DOHH2 (cell line): ENCODE results near the gene RBM4B.
"Not testable (repeated sequence)": the region's sequence is repeated elsewhere in the genome, so short reads cannot be mapped to it uniquely, and the experiment has no call there.

Experiments used
- H3F3A ChIP-seq: fragments of 200-600 bp; sonication (generic), shearing (Covaris generic); 2 replicates; pipeline ENCODE4 v1.6.0; 2016; ENCODE audit warnings: antibody characterized with exemption, mild to moderate bottlenecking; ENCODE audit not compliant: control insufficient read depth, insufficient read depth
- H3K27ac ChIP-seq: fragments of 200-600 bp; sonication (generic); 2 replicates; pipeline ENCODE4 v1.5.1; 2014; ENCODE audit warnings: low read depth, mild to moderate bottlenecking, low read length, moderate library complexity
- H3K27me3 ChIP-seq: fragments of 200-600 bp; sonication (generic); 2 replicates; pipeline ENCODE4 v1.6.1; 2014; ENCODE audit warnings: mild to moderate bottlenecking, low read length, mixed read lengths; ENCODE audit not compliant: control insufficient read depth
- H3K36me3 ChIP-seq: fragments of 200-600 bp; sonication (generic); 2 replicates; pipeline ENCODE4 v1.6.1; 2014; ENCODE audit warnings: mild to moderate bottlenecking, low read length, moderate library complexity, mixed read lengths; ENCODE audit not compliant: control insufficient read depth
- H3K4me1 ChIP-seq: fragments of 200-600 bp; sonication (generic); 2 replicates; pipeline ENCODE4 v1.6.1; 2014; ENCODE audit warnings: mild to moderate bottlenecking, low read length, mixed read lengths; ENCODE audit not compliant: control insufficient read depth
- H3K4me2 ChIP-seq: fragments of 200-600 bp; sonication (generic); 2 replicates; pipeline ENCODE4 v1.6.0; 2014; ENCODE audit warnings: mild to moderate bottlenecking, low read length, moderate library complexity
- H3K4me3 ChIP-seq: fragments of 200-600 bp; sonication (generic); 2 replicates; pipeline ENCODE4 v1.5.1; 2014; ENCODE audit warnings: mild to moderate bottlenecking, low read length, mixed read lengths
- H3K79me2 ChIP-seq: fragments of 200-600 bp; sonication (generic); 2 replicates; pipeline ENCODE4 v1.6.1; 2014; ENCODE audit warnings: mild to moderate bottlenecking, low read length, mixed read lengths; ENCODE audit not compliant: control insufficient read depth
- H3K9me2 ChIP-seq: fragments of 200-600 bp; sonication (generic); replicated peaks from 2 replicates; pipeline ENCODE4 v1.6.1; 2014; ENCODE audit warnings: mild to moderate bottlenecking, low read length, mixed read lengths; ENCODE audit not compliant: control insufficient read depth
- H3K9me3 ChIP-seq: fragments of 200-600 bp; sonication (generic); 2 replicates; pipeline ENCODE4 v1.6.1; 2014; ENCODE audit warnings: antibody characterized with exemption, low read length, mixed read lengths; ENCODE audit not compliant: control insufficient read depth, insufficient read depth
- H4K20me1 ChIP-seq: fragments of 200-600 bp; sonication (generic); 2 replicates; pipeline ENCODE4 v1.6.0; 2014; ENCODE audit warnings: low read depth, mild to moderate bottlenecking, antibody characterized with exemption, low read length, moderate library complexity; ENCODE audit not compliant: control insufficient read depth, insufficient read depth
- CTCF ChIP-seq: fragments of 200-600 bp; sonication (generic); IDR thresholded peaks from one replicate; pipeline ENCODE4 v1.5.1; 2014; ENCODE audit warnings: antibody characterized with exemption, mild to moderate bottlenecking, low read depth, low read length; ENCODE audit not compliant: poor library complexity, severe bottlenecking
- EZH2phosphoT487 ChIP-seq: fragments of 200-600 bp; sonication (generic); IDR thresholded peaks from 2 replicates; pipeline ENCODE4 v1.6.1; 2017; ENCODE audit warnings: borderline replicate concordance, mild to moderate bottlenecking, antibody characterized with exemption, low read length, moderate library complexity, mixed read lengths

RBM4B gene

DNA sequence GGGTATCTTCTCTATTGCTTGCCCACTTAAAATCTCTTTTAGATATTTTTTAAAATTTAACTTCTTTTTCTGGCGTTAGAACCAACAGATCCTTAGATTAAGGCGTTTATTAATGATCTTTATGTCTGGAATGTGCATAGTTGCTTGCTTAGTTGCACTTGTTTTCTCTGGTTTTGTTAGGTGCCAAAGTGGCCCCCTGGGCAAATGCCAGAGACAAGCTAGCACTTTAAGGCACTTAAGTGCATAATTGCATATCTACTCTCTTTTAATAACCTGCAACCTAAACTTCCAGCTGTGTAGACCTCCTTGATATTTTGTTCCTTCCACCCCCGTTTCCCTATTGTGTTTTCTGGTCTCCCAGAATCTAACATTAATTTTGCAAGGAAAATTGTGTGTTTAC lies 35.9 kb downstream of the RBM4B start:
- no peak overlapping the region for H3K27ac ChIP-seq
- H3K36me3 ChIP-seq: peaks cover 95% of the 10 kb centered on the region
- TF ChIP-seq CTCF: no peak
- no peak for TF ChIP-seq EZH2phosphoT487
- peaks cover 54% of the 10 kb centered on the region for H3K4me1 ChIP-seq
- H3K4me3 ChIP-seq: peak overlapping the region; percentile 98
- H3K9me2 ChIP-seq: no peaks in the 10 kb centered on the region
- no peaks in the 10 kb centered on the region for H3K27me3 ChIP-seq
- H3F3A ChIP-seq: peaks cover 35% of the 10 kb centered on the region
- peaks cover 97% of the 10 kb centered on the region for H3K79me2 ChIP-seq
- H4K20me1 ChIP-seq: peaks cover 63% of the 10 kb centered on the region
- H3K9me3 ChIP-seq: no peaks in the 10 kb centered on the region
- peak overlapping the region; percentile 77 for H3K4me2 ChIP-seq

DNA sequence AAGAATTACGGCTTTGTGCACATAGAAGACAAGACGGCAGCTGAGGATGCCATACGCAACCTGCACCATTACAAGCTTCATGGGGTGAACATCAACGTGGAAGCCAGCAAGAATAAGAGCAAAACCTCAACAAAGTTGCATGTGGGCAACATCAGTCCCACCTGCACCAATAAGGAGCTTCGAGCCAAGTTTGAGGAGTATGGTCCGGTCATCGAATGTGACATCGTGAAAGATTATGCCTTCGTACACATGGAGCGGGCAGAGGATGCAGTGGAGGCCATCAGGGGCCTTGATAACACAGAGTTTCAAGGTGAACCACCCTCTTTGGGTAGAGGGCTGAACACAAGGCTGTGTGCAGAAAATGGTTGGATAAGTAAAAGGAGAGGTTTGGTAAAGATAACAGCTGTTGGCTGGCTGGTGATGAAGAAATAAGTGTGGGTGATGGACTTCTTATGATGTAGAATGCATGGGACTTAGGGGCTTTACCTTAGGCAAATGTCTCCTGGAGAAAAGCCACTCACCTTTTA lies 37.8 kb downstream of the RBM4B start:
- peaks cover 44% of the 10 kb centered on the region for H3F3A ChIP-seq
- H3K9me3 ChIP-seq, H3K27ac ChIP-seq, H3K27me3 ChIP-seq, H3K9me2 ChIP-seq: not testable (repeated sequence)
- peaks cover 59% of the 10 kb centered on the region for H3K4me1 ChIP-seq
- peak overlapping the region; percentile 98 for H3K4me3 ChIP-seq
- H3K79me2 ChIP-seq: peaks cover 97% of the 10 kb centered on the region
- H4K20me1 ChIP-seq: peaks cover 54% of the 10 kb centered on the region
- peak overlapping the region; percentile 77 for H3K4me2 ChIP-seq
- H3K36me3 ChIP-seq: peaks cover 82% of the 10 kb centered on the region

GRCh38 chr11:66639066-66639813 lies 38.4 kb downstream of the RBM4B start:
- peak overlapping the region; percentile 98 for H3K4me3 ChIP-seq
- no peaks in the 10 kb centered on the region for H3K27me3 ChIP-seq
- peaks cover 44% of the 10 kb centered on the region for H3F3A ChIP-seq
- peak overlapping the region; percentile 74 for H3K27ac ChIP-seq
- TF ChIP-seq CTCF (peak; percentile 15), EZH2phosphoT487 (no peak)
- peaks cover 51% of the 10 kb centered on the region for H4K20me1 ChIP-seq
- H3K9me2 ChIP-seq: no peaks in the 10 kb centered on the region
- H3K36me3 ChIP-seq: peaks cover 81% of the 10 kb centered on the region
- no peaks in the 10 kb centered on the region for H3K9me3 ChIP-seq
- H3K4me2 ChIP-seq: peak overlapping the region; percentile 77
- peaks cover 97% of the 10 kb centered on the region for H3K79me2 ChIP-seq
- peaks cover 59% of the 10 kb centered on the region for H3K4me1 ChIP-seq
